Ishikawa (cell line): Measurements from ENCODE around the gene CFAP119.

ENCODE experiments used
- CEBPB ChIP-seq: IDR thresholded peaks from 2 replicates; pipeline ENCODE4 v1.6.1; 2012
- CREB1 ChIP-seq: IDR thresholded peaks from 2 replicates; pipeline ENCODE4 v1.6.1; 2012; ENCODE audit warnings: low read depth
- EGR1 ChIP-seq: IDR thresholded peaks from 2 replicates; pipeline ENCODE4 v1.6.1; 2012
- EP300 ChIP-seq: IDR thresholded peaks from 2 replicates; pipeline ENCODE4 v1.6.1; 2012; ENCODE audit warnings: borderline replicate concordance
- FOXM1 ChIP-seq: IDR thresholded peaks from 2 replicates; pipeline ENCODE4 v1.6.1; 2012; ENCODE audit warnings: low read depth, borderline replicate concordance
- MAX ChIP-seq: IDR thresholded peaks from 2 replicates; pipeline ENCODE4 v1.6.1; 2012
- RAD21 ChIP-seq: IDR thresholded peaks from 2 replicates; pipeline ENCODE4 v1.6.1; 2012; ENCODE audit warnings: low read depth
- REST ChIP-seq: IDR thresholded peaks from 2 replicates; pipeline ENCODE4 v1.6.1; 2012; ENCODE audit warnings: low read depth, mild to moderate bottlenecking
- TCF12 ChIP-seq: IDR thresholded peaks from 2 replicates; pipeline ENCODE4 v1.6.1; 2012; ENCODE audit warnings: low read depth
- TEAD4 ChIP-seq: IDR thresholded peaks from 2 replicates; pipeline ENCODE4 v1.6.1; 2012
- USF1 ChIP-seq: IDR thresholded peaks from 2 replicates; pipeline ENCODE4 v1.6.1; 2012
- YY1 ChIP-seq: IDR thresholded peaks from 2 replicates; pipeline ENCODE4 v1.6.1; 2012; ENCODE audit warnings: low read depth
- ZBTB7A ChIP-seq: IDR thresholded peaks from 2 replicates; pipeline ENCODE4 v1.6.1; 2012; ENCODE audit warnings: low read depth

GRCh38 chr16:30775131-30775391 lies 13.2 kb upstream of the CFAP119 start:
- TF ChIP-seq CEBPB (no peak), CREB1 (no peak; the same call in 1 of the 2 replicates), YY1 (no peak), MAX (no peak), REST (no peak), EP300 (no peak), RAD21 (no peak), TCF12 (no peak), TEAD4 (no peak), ZBTB7A (no peak; the same call in 1 of the 2 replicates), USF1 (no peak), EGR1 (no peak), FOXM1 (no peak)
